Left kidney (tissue), 2 donors: Measurements from ENCODE around the gene PRRC1. TPM values are rescaled to one million over a fixed set of nuclear protein-coding genes. Genes with fewer than 3 reads are reported as not detected.
"Not testable (repeated sequence)": the region's sequence is repeated elsewhere in the genome, so short reads cannot be mapped to it uniquely, and the experiment has no call there.

ENCODE experiments used
- DNase-seq: peaks from one replicate; pipeline ENCODE4 v3.0.0-alpha.2; 2013
- polyA plus RNA-seq: library from polyadenylated mRNA; unstranded; fragments of 120-200 nt; gene quantifications from one replicate; pipeline ENCODE4 v1.2.1, GENCODE V29; 2013; ENCODE audit not compliant: insufficient read length

PRRC1 gene
- polyA plus RNA-seq, 1 donor: 95.7 TPM

- DNase-seq: no peak
Measured at GRCh38 chr5:127536687-127537086, 19.2 kb downstream of the PRRC1 start.

GRCh38 chr5:127540553-127540952, 23.1 kb downstream of the PRRC1 start:
- DNase-seq: not testable (repeated sequence)

GRCh38 chr5:127545249-127545648, 27.8 kb downstream of the PRRC1 start:
- DNase-seq: not testable (repeated sequence)

GRCh38 chr5:127549551-127549950, 32.1 kb downstream of the PRRC1 start:
- no peak for DNase-seq

- DNase-seq: no peak
Measured at GRCh38 chr5:127550652-127551409, 33.4 kb downstream of the PRRC1 start.

GRCh38 chr5:127551410-127552041, 34.1 kb downstream of the PRRC1 start:
- DNase-seq: no peak

DNA sequence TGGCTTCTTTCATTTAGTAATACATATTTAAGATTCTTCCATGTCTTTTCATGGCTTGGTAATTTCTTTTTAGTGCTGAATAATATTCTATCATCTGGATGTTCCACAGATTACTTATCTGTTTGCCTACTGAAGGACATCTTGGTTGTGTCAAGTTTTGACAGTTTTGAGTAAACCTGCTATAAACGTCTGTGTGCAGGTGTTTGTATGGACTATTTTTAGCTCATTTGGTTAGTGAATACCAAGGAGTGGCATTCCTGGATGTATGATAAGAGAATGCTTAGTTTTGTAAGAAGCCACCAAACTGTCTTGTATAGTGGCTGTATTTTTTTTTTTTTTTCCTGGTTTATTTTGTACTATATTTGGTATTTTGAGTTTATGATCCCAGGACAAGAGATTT, 38.4 kb downstream of the PRRC1 start:
- no peak for DNase-seq

- no peak for DNase-seq
Measured at GRCh38 chr5:127556609-127557334, 39.3 kb downstream of the PRRC1 start.

DNA sequence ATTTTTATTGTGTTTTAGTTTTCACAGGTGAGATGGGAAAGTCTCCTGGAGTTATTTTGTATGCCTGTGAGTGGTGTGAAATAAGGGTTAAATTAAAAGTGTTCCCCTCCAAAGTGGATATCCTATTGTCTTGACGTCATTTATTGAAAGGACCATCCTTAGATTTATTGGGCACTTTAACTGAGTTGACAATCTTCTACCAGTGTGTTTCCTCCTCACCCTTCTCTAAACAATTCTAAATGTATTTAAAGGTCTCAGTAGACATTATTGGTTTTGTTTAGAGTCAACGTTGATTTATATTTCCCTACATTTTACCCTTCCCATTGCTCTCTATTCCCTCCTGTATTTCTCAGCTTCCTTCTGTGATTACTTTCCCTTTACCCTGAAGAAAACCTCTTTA, 40.8 kb downstream of the PRRC1 start:
- DNase-seq: no peak

- DNase-seq: no peak
Measured at GRCh38 chr5:127561254-127561653, 43.8 kb downstream of the PRRC1 start.

DNA sequence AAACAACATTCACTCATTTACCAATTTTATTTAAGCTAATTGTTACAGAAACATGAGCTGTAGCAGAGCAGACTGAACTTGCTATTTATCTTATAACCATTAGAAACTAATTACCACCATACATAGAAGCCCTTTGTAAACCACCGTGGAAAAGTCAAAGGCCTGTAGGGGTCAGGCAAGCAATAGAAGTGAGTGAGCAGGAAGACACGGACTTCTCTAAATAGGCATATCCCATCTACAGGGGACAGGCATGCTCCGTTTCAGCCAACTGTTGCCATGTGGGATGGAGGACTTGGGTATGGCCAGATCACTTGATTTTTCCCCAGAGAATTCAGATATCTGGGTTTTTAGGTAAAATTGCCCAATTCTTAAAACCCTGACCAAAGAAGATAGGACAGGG, 44.8 kb downstream of the PRRC1 start:
- DNase-seq: no peak

DNA sequence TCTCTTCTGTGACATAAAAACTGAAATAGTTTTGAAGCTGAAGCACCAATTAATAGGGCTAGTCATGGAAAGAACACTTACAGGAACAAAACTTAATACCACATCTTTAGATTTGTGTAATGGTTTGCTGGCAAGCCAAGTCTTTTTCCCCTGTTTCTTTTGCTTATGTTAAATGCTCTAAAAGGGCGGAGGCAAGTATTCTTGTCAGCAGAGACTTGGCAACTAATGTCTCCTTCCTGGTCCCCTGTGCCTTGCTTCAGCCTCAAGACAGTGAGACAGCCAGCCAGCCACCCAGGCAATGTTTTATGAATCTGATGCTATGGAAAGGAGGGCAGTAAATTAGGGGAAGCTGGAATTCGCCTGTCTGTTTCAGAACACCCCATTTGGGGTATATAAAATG, 45.7 kb downstream of the PRRC1 start:
- no peak for DNase-seq

DNA sequence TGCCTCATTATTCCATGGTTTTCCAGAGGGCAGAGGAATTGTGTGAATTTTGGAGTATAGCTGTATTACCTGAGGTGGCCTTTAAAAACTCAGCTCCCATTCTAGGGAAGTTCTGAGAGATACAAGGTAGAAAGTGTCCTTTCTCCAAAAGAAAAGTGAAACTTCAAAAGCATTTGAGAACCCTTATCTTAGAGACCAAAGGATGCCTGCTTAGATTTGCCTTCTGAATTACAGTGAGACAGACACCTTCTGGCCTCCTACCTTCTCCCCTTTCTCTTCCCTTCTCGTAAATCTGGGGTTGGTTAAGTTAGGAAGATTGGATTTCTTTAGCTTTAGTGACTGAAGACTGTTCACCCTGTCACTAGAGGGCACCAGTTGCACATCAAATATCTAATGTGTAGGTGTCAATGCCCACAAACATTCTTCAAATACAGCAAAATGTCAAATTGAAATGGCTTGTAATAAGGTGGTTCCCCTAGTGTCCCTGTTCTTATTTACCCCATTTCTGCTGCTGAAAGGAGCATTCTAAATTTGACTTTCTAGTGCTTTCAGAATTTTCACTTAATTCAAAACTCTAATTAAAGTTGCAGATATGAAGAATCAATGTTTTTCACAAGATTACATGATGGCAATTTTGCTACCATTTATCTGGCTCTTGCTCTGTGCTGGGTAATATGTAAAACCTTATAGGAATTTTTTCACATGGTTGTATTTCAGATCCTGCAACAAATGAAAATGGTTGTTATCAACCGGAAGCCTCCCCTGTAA, 46.7 kb downstream of the PRRC1 start:
- DNase-seq: peak; percentile 75

GRCh38 chr5:127565586-127566270, 48.3 kb downstream of the PRRC1 start:
- no peak for DNase-seq

- no peak for DNase-seq
Measured at GRCh38 chr5:127567026-127567768, 49.8 kb downstream of the PRRC1 start.

DNA sequence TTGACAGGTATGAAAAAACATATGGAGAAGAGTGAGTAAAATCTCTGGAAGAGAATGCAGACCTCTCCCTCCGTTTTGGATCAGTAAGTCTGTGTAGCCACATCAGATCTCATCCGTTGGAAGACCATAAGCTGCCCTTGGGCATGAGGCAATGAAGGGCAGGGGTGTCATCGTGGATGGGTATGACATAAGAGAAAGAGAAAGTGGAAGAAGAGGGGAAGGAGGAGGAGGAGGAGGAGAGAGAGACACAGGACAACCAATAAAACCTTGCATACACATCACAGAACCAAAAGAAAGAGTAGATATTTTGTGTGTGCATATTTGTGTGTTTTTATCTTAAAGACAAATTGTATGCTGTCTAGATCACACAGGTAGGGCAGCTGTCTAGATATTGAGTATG, 50.7 kb downstream of the PRRC1 start:
- DNase-seq: no peak

DNA sequence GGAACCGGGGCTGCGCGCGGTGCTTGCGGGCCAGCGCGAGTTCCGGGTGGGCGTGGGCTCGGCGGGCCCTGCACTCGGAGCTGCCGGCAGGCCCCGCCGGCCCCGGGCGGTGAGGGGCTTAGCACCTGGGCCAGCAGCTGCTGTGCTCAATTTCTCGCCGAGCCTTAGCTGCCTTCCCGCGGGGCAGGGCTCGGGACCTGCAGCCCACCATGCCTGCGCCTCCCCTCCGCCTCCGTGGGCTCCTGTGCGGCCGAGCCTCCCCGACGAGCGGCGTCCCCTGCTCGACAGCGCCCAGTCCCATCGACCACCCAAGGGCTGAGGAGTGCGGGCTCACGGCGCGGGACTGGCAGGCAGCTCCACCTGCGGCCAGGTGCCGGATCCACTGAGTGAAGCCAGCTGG, 52.0 kb downstream of the PRRC1 start:
- not testable (repeated sequence) for DNase-seq

DNA sequence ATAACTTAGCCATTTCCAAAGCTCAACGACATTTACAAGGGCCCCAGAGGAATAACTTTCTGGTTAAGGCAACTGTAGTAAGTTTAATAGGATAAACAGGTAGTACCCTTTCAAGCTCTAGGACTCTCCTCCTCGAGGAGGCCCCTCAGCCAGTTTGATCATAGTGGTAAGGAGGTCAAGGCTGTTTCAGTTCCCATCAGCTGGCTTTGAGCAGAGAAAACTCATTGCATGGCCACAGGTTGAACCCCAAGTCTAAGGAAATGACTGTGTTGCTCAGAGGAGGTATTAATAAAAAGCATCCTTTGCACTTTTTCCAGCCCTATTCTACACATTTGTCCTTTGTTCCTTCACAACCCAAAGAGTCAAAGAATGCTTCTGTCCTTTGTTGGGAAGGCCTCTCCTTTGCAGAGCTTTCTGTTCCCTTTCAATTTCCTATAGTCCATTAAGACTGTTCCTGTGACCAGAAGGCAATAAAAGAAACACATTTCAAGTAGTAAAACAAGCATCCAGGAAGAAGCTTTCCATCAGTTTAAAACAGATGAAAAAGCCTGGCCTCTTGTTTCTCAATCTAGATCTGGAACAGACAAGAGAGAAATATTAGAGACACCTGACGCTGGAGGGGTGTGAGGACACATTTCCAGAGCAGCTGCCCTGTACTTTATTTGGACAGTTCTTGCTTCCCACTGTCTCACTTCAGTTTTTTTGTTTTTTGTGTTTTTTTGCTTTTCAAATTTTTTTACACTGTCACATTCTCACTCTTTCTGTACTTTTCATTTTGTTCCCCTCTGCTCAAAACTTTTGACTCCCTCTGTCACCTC, 54.1 kb downstream of the PRRC1 start:
- no peak for DNase-seq

DNA sequence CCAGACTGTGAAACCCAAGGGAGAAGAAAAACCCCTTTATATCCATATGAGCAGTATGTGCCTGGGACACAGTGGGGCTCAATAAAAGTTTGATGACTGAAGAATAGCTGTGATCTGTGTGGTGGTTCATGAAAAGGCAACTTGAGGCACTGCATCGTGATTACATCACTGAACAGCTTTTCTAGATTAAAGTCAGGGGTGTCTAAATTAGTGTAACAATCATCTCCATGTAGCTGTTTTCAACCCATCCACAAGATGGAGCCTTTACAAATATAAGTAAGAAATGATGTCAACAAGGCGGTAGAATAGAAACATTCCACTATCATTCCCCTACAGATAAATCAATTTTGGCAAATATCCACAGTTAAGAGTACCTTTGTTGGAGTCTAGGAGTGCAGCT, 55.5 kb downstream of the PRRC1 start:
- DNase-seq: no peak
